IPS-20b (cell line): ENCODE results near the gene ANKRD29.
"Not testable (repeated sequence)": the region's sequence is repeated elsewhere in the genome, so short reads cannot be mapped to it uniquely, and the experiment has no call there.

ENCODE experiments used
- H3K27ac ChIP-seq: one replicate; pipeline ENCODE4 v1.5.1; 2013; ENCODE audit warnings: low read length
- H3K27me3 ChIP-seq: 2 replicates; pipeline ENCODE4 v1.6.1; 2013; ENCODE audit warnings: mild to moderate bottlenecking, low read length, inconsistent platforms; ENCODE audit not compliant: insufficient read depth
- H3K36me3 ChIP-seq: 2 replicates; pipeline ENCODE4 v1.6.1; 2013; ENCODE audit warnings: low read depth, mild to moderate bottlenecking, inconsistent platforms, low read length, moderate library complexity; ENCODE audit not compliant: insufficient read depth
- H3K4me1 ChIP-seq: 2 replicates; pipeline ENCODE4 v1.6.1; 2013; ENCODE audit warnings: mild to moderate bottlenecking, control low read depth, inconsistent platforms, low read length, moderate library complexity; ENCODE audit not compliant: insufficient read depth
- H3K4me3 ChIP-seq: 2 replicates; pipeline ENCODE4 v1.5.1; 2013; ENCODE audit warnings: mild to moderate bottlenecking, low read length, inconsistent platforms
- H3K9ac ChIP-seq: 2 replicates; pipeline ENCODE4 v1.6.1; 2013; ENCODE audit warnings: low read depth, mild to moderate bottlenecking, inconsistent platforms, low read length, moderate library complexity
- H3K9me3 ChIP-seq: 2 replicates; pipeline ENCODE4 v1.6.1; 2013; ENCODE audit warnings: mild to moderate bottlenecking, low read depth, low read length, inconsistent platforms; ENCODE audit not compliant: insufficient read depth

Gene ANKRD29

GRCh38 chr18:23584019-23584983 lies 78.4 kb downstream of the ANKRD29 start:
- no peak overlapping the region for H3K27ac ChIP-seq
- H3K4me3 ChIP-seq: peak overlapping the region; percentile 14; the same call in 1 of the 2 replicates
- peak overlapping the region; percentile 39; the same call in 1 of the 2 replicates for H3K9ac ChIP-seq
- H3K36me3 ChIP-seq: no peaks in the 10 kb centered on the region
- H3K9me3 ChIP-seq: no peaks in the 10 kb centered on the region
- H3K27me3 ChIP-seq: peaks cover 9% of the 10 kb centered on the region; the same call in 1 of the 2 replicates
- peaks cover 6% of the 10 kb centered on the region; the same call in 1 of the 2 replicates for H3K4me1 ChIP-seq

- Histone ChIP-seq H3K9ac (no peak overlapping the region), H3K4me1 (peaks cover 6% of the 10 kb centered on the region; the same call in 1 of the 2 replicates), H3K27me3 (peaks cover 9% of the 10 kb centered on the region; the same call in 1 of the 2 replicates), H3K4me3 (no peak overlapping the region), H3K9me3 (no peaks in the 10 kb centered on the region), H3K27ac (no peak overlapping the region), H3K36me3 (no peaks in the 10 kb centered on the region)
Measured at GRCh38 chr18:23583071-23583865, 79.4 kb downstream of the ANKRD29 start.

- H3K27me3 ChIP-seq: no peaks in the 10 kb centered on the region
- no peaks in the 10 kb centered on the region for H3K9me3 ChIP-seq
- H3K27ac ChIP-seq: no peak overlapping the region
- H3K9ac ChIP-seq: no peak overlapping the region
- H3K4me1 ChIP-seq: peaks cover 6% of the 10 kb centered on the region; the same call in 1 of the 2 replicates
- no peak overlapping the region for H3K4me3 ChIP-seq
- 0 out of 2 replicates have a peak, but pooled peaks cover 5% of the 10 kb centered on the region for H3K36me3 ChIP-seq
Measured at GRCh38 chr18:23580677-23581367, 81.9 kb downstream of the ANKRD29 start.

- Histone ChIP-seq H3K27me3 (no peaks in the 10 kb centered on the region), H3K27ac (no peak overlapping the region), H3K9ac (no peak overlapping the region), H3K4me3 (no peak overlapping the region), H3K36me3 (peaks cover 12% of the 10 kb centered on the region; the same call in 1 of the 2 replicates), H3K4me1 (peaks cover 10% of the 10 kb centered on the region), H3K9me3 (no peaks in the 10 kb centered on the region)
Measured at GRCh38 chr18:23578891-23579653, 83.6 kb downstream of the ANKRD29 start.

GRCh38 chr18:23578067-23578701 lies 84.5 kb downstream of the ANKRD29 start:
- no peak overlapping the region for H3K27ac ChIP-seq

GRCh38 chr18:23577521-23577920 lies 85.2 kb downstream of the ANKRD29 start:
- not testable (repeated sequence) for H3K4me1 ChIP-seq, H3K27me3 ChIP-seq, H3K27ac ChIP-seq, H3K9ac ChIP-seq, H3K9me3 ChIP-seq, H3K4me3 ChIP-seq
- H3K36me3 ChIP-seq: peaks cover 21% of the 10 kb centered on the region; the same call in 1 of the 2 replicates

More at GRCh38 chr18:23578067-23578701, 84.5 kb downstream of the ANKRD29 start:
- Histone ChIP-seq H3K9me3 (no peaks in the 10 kb centered on the region), H3K27me3 (no peaks in the 10 kb centered on the region), H3K36me3 (peaks cover 15% of the 10 kb centered on the region; the same call in 1 of the 2 replicates), H3K9ac (no peak overlapping the region), H3K4me1 (peaks cover 9% of the 10 kb centered on the region), H3K4me3 (no peak overlapping the region)

- Histone ChIP-seq H3K27me3 (no peaks in the 10 kb centered on the region), H3K27ac (no peak overlapping the region), H3K9me3 (no peaks in the 10 kb centered on the region), H3K4me1 (peaks cover 9% of the 10 kb centered on the region), H3K36me3 (peaks cover 38% of the 10 kb centered on the region), H3K4me3 (no peak overlapping the region), H3K9ac (no peak overlapping the region)
Measured at GRCh38 chr18:23575309-23575651, 87.4 kb downstream of the ANKRD29 start.

GRCh38 chr18:23574611-23575308 lies 88.0 kb downstream of the ANKRD29 start:
- H3K36me3 ChIP-seq: peaks cover 43% of the 10 kb centered on the region
- H3K4me1 ChIP-seq: peaks cover 9% of the 10 kb centered on the region
- no peaks in the 10 kb centered on the region for H3K9me3 ChIP-seq
- H3K27ac ChIP-seq: no peak overlapping the region
- H3K27me3 ChIP-seq: no peaks in the 10 kb centered on the region
- H3K4me3 ChIP-seq: no peak overlapping the region
- H3K9ac ChIP-seq: peak overlapping the region; percentile 53

GRCh38 chr18:23573626-23574431 lies 88.9 kb downstream of the ANKRD29 start:
- no peak overlapping the region for H3K27ac ChIP-seq
- no peaks in the 10 kb centered on the region for H3K27me3 ChIP-seq
- H3K4me1 ChIP-seq: peaks cover 9% of the 10 kb centered on the region
- no peaks in the 10 kb centered on the region for H3K9me3 ChIP-seq
- H3K4me3 ChIP-seq: no peak overlapping the region
- H3K9ac ChIP-seq: peak overlapping the region; percentile 53
- peaks cover 52% of the 10 kb centered on the region for H3K36me3 ChIP-seq
